ENCODE results near the gene B4GALT6.

The B4GALT6 gene

GRCh38 chr18:31585991-31586390 lies 98.4 kb downstream of the B4GALT6 start:
- Mint-ChIP-seq H3K4me3 (no peak overlapping the region), H3K27ac (no peak overlapping the region), H3K4me1 (no peaks in the 10 kb centered on the region), H3K9me3 (no peaks in the 10 kb centered on the region), H3K27me3 (peaks cover 14% of the 10 kb centered on the region)
- DNase-seq (no peak), ATAC-seq (no peak)

- Mint-ChIP-seq H3K27ac (no peak overlapping the region), H3K9me3 (no peaks in the 10 kb centered on the region), H3K27me3 (peaks cover 2% of the 10 kb centered on the region), H3K4me1 (no peaks in the 10 kb centered on the region), H3K4me3 (no peak overlapping the region)
- no peak for ATAC-seq
- DNase-seq: no peak
Observed at GRCh38 chr18:31583185-31583854, 101.1 kb downstream of the B4GALT6 start.

GRCh38 chr18:31581498-31582197 lies 102.7 kb downstream of the B4GALT6 start:
- DNase-seq (no peak), ATAC-seq (no peak)
- Mint-ChIP-seq H3K4me3 (no peak overlapping the region), H3K9me3 (no peaks in the 10 kb centered on the region), H3K27me3 (no peaks in the 10 kb centered on the region), H3K27ac (no peak overlapping the region), H3K4me1 (no peaks in the 10 kb centered on the region)

GRCh38 chr18:31579375-31579774 lies 105.0 kb downstream of the B4GALT6 start:
- no peak overlapping the region for H3K27ac Mint-ChIP-seq
- DNase-seq: no peak
- no peak overlapping the region for H3K4me3 Mint-ChIP-seq
- no peaks in the 10 kb centered on the region for H3K4me1 Mint-ChIP-seq
- no peaks in the 10 kb centered on the region for H3K9me3 Mint-ChIP-seq
- no peaks in the 10 kb centered on the region for H3K27me3 Mint-ChIP-seq
- ATAC-seq: no peak

GRCh38 chr18:31578126-31578525 lies 106.3 kb downstream of the B4GALT6 start:
- no peak for DNase-seq
- Mint-ChIP-seq H3K4me3 (no peak overlapping the region), H3K9me3 (no peaks in the 10 kb centered on the region), H3K27ac (no peak overlapping the region), H3K4me1 (no peaks in the 10 kb centered on the region), H3K27me3 (no peaks in the 10 kb centered on the region)
- no peak for ATAC-seq

GRCh38 chr18:31577195-31577594 lies 107.2 kb downstream of the B4GALT6 start:
- DNase-seq (no peak), ATAC-seq (no peak)
- no peak overlapping the region for H3K4me3 Mint-ChIP-seq
- no peaks in the 10 kb centered on the region for H3K27me3 Mint-ChIP-seq
- H3K4me1 Mint-ChIP-seq: peaks cover 1% of the 10 kb centered on the region
- no peaks in the 10 kb centered on the region for H3K9me3 Mint-ChIP-seq
- no peak overlapping the region for H3K27ac Mint-ChIP-seq

GRCh38 chr18:31576670-31577069 lies 107.7 kb downstream of the B4GALT6 start:
- Mint-ChIP-seq H3K27ac (no peak overlapping the region), H3K4me1 (peaks cover 6% of the 10 kb centered on the region), H3K4me3 (no peak overlapping the region), H3K27me3 (no peaks in the 10 kb centered on the region), H3K9me3 (no peaks in the 10 kb centered on the region)
- DNase-seq (no peak), ATAC-seq (no peak)

- no peak for ATAC-seq
- H3K4me1 Mint-ChIP-seq: peaks cover 6% of the 10 kb centered on the region
- H3K9me3 Mint-ChIP-seq: no peaks in the 10 kb centered on the region
- no peak overlapping the region for H3K4me3 Mint-ChIP-seq
- H3K27me3 Mint-ChIP-seq: no peaks in the 10 kb centered on the region
- no peak for DNase-seq
- no peak overlapping the region for H3K27ac Mint-ChIP-seq
Observed at GRCh38 chr18:31575515-31576257, 108.7 kb downstream of the B4GALT6 start.

GRCh38 chr18:31574359-31574758 lies 110.0 kb downstream of the B4GALT6 start:
- peaks cover 6% of the 10 kb centered on the region for H3K4me1 Mint-ChIP-seq
- no peaks in the 10 kb centered on the region for H3K9me3 Mint-ChIP-seq
- ATAC-seq: no peak
- no peaks in the 10 kb centered on the region for H3K27me3 Mint-ChIP-seq
- no peak overlapping the region for H3K4me3 Mint-ChIP-seq
- no peak for DNase-seq
- no peak overlapping the region for H3K27ac Mint-ChIP-seq

Data from stimulated activated naive CD8-positive, alpha-beta T cell treated with anti-CD3 and anti-CD28 coated beads, Interleukin-15, amount 100 ng/mL, for 72 hours (primary cell).